GM13976 (cell line): ENCODE measurements around the gene AZGP1.
"Not testable (repeated sequence)": the region's sequence is repeated elsewhere in the genome, so short reads cannot be mapped to it uniquely, and the experiment has no call there.

Experiments
- DNase-seq: peaks from one replicate; pipeline ENCODE4 v3.0.0; 2012; ENCODE audit warnings: low spot score
- in situ Hi-C: fragments of 300-500 bp; cut with MboI; formaldehyde crosslinking; loops from one replicate; pipeline ENCODE4 v1.12.0; 2022; ENCODE audit warnings: low sequenced_read_pairs, mixed read lengths, inconsistent platforms; ENCODE audit not compliant: unreplicated experiment
- TF ChIP-seq, protein P1 (sequence below): IDR thresholded peaks from 2 replicates; pipeline ENCODE4 v1.5.1; 2012; ENCODE audit warnings: borderline replicate concordance, mild to moderate bottlenecking; ENCODE audit not compliant: insufficient read depth; ENCODE audit errors: extremely low read depth, missing control alignments, control extremely low read depth

The AZGP1 gene

DNA sequence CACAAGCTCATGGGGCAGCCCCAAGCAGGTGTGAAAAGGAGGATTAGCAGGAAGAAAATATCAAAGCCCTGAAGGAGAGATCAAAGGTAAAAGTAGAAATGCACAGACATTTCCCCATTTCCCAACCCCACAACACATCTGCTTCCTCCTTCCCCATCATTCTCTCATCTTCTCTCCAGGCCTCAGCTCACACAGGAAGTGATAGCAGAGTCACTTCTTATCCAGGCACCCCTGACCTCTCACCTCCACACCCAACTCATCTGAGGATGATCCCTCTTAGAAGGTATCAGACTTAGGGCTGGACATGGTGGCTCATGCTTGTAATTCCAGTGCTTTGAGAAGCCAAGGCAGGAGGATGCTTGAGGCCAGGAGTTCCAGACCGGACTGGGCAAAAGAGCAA, 28.2 kb downstream of the AZGP1 start:
- no peak for DNase-seq
- in situ Hi-C loops = no loop called here
- TF ChIP-seq, protein P1, sequence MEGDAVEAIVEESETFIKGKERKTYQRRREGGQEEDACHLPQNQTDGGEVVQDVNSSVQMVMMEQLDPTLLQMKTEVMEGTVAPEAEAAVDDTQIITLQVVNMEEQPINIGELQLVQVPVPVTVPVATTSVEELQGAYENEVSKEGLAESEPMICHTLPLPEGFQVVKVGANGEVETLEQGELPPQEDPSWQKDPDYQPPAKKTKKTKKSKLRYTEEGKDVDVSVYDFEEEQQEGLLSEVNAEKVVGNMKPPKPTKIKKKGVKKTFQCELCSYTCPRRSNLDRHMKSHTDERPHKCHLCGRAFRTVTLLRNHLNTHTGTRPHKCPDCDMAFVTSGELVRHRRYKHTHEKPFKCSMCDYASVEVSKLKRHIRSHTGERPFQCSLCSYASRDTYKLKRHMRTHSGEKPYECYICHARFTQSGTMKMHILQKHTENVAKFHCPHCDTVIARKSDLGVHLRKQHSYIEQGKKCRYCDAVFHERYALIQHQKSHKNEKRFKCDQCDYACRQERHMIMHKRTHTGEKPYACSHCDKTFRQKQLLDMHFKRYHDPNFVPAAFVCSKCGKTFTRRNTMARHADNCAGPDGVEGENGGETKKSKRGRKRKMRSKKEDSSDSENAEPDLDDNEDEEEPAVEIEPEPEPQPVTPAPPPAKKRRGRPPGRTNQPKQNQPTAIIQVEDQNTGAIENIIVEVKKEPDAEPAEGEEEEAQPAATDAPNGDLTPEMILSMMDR = no peak

DNA sequence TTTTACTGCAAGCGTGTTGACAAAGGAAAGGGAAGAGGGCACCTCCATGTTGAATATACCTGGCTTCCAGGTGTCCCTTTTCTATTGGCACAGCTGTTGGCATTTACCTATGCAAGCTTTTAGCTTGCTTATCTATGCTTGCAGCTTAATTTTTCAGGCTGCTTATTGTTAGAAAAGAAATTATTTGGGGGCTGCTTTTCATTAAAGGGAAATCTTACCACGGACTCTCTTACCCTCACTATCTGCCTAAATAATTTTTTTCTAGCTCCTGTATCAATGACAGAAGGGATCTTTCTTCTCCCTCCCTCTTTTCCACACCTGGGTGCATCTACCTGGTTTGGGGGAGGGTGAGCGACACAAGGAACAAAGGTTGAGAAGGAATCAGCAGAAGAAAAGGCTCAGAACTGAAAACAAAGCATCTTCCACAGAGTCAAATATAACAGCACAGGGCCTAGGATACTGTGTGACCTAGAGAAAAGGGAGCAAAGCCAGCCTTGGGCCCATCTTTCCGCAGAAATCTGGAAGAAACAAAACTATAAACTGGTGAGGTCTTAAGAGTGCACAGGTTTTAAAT, 31.2 kb downstream of the AZGP1 start:
- TF ChIP-seq, protein P1 = no peak
- DNase-seq = no peak
- in situ Hi-C loops = no loop called here

DNA sequence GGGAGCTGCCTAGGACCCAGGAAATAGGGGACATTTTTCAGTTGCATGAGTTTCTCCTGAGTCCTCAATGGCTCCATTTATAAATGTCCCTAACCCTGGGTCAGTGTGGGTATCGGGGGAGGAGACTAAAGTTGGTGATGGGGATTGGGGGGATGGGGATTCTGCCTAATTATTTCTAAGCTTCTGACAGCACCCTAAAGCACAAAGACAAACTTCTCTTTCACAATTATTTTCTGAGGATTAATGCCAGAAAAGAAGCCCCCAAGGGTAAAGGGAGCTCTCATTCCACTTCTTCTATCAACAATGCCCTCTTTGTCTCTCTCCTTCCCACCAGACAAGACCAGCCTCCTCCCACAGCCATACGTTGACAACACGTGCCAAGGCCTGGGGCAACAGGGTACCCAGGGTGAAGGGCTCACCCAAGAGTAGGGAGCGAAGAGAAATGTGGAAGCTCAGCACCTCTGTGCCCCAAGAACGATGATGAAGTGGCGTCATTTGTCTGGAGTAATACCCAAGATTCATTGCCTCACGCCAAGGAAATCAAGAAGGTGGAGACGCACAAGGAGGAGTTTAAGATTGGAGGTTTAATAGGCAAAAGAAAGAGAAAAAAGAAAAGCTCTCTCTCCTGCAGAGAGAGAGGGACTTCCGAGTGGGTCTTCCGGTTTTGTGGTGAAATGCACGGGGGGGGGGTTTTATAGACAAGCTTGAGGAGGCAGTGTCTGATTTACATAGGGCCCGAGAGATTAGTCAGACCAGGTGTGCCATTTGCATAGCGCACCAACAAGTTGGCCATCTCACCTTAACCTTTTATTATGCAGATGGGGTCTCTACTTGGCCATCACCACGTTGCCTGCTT, 32.0 kb downstream of the AZGP1 start:
- in situ Hi-C loops = no loop called here
- TF ChIP-seq, protein P1 = no peak
- no peak for DNase-seq

DNA sequence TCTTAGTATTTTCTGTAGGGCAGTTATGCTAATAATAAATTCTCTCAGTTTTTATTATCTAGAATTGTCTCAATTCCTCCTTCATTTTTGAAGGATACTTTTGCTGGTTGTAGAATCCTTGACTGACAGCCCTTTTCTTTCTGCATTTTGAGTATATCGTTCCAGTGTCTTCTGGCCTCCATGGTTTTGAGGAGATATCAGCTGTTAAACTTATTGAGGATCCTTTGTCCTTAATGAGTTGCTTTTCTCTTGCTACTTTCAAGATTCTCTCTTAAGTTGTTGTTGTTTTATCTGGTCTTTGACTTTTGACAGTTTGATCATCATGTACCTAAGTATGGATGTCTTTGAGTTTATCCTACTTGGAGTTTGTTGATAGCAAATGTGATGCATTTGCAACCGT, 37.5 kb downstream of the AZGP1 start:
- TF ChIP-seq, protein P1 = no peak
- DNase-seq = no peak
- in situ Hi-C loops = no loop called here

DNA sequence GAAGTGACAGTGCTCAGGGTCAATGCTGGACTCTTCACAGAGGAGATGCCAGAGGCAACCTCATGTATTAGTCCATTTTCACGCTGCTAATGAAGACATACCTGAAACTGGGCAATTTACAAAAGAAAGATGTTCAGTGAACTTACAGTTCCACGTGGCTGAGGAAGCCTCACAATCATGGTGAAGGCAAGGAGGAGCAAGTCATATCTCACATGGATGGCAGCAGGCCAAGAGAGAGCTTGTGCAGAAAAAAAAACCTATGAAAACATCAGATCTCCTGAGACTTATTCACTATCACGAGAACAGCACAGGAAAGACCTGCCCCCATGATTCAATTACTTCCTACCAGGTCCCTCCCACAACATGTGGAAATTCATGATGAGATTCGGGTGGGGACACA, 40.8 kb downstream of the AZGP1 start:
- DNase-seq, in situ Hi-C loops: not testable (repeated sequence)

DNA sequence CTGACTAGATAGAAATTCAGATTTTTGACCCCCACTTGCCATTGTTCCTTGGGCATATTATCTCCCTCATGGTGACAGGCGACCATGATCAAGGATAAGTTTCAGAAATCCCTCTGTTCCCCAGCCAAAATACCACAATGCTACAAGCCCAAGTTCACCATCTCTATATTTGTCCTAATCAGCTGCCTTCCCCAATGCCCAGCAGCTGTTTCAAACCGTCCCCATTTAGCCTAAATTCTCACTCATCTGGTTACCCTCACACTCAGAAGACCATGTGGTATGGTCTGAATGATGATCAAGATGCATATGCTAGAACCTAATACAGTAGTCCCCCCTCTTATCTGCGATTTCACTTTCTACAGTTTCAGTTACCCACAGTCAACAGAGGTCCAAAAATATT, 45.5 kb downstream of the AZGP1 start:
- TF ChIP-seq, protein P1 = no peak
- DNase-seq = no peak
- in situ Hi-C loops = no loop called here

DNA sequence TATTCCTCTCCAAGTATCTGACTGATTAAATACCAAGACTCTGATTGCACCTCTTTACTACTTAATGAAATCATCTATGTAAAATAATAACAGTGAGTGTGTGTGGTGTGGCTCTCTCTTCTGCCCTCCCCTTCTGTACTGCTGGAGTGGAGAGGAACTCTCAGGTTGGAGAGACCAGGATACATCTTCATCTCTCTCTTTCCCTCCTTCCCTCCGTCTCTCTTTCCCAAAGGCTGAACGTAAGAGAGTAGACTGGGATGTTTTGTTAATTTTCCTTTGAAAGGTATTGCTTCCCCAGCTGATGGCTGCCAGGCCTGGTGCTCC, 46.1 kb downstream of the AZGP1 start:
- DNase-seq = no peak
- TF ChIP-seq, protein P1 = no peak
- in situ Hi-C loops = no loop called here
